Right ventricle myocardium superior (tissue), 1 donor: Measurements from ENCODE around the gene ZNF607. TPM values are rescaled to one million over a fixed set of nuclear protein-coding genes. Genes with fewer than 3 reads are reported as not detected.

Experiments
- ATAC-seq: fragments of 200-7000 bp; cut with Tn5 transposase; one replicate; pipeline ENCODE4 v1.9.1; 2020; ENCODE audit warnings: mild to moderate bottlenecking; ENCODE audit not compliant: poor library complexity
- DNase-seq: peaks from one replicate; pipeline ENCODE4 v3.0.0-alpha.2; 2020
- intact Hi-C: fragments of 100-400 bp; cut with DNase I; formaldehyde crosslinking; loops from one replicate; pipeline ENCODE4 v1.11.2; 2022
- total RNA-seq: library from RNA; stranded (reverse); fragmentation: NEBNext Ultra II Directional; extraction: Animal tissue kit (Norgen Biotek cat#: 25700); gene quantifications from one replicate; pipeline ENCODE4 v1.2.1, GENCODE V29; 2021
- donor health status: DM: no; HTN: yes; CAD: no; lungs with severe emphysema.

Gene ZNF607
- total RNA-seq, 1 donor from 2014 or later, result 7.1 TPM

DNA sequence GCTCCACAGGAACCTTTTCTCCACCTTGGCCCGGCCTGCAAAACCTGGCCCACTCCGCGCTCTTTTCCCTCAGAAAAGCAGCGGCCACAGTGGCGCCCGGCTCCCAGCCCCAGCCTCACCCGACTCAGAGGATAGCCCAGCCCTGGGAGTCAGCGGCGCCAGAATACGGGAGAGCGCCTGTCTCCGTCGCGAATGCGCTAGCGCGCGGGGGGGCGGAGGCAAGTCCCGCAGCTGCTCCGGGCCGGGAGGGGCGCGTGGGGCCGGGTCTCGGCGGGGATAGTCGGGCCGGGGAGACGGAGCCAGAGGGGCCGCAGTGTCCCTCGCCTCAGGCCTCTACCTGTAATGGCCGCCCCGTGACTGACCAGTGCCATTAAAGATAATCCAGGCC is 64.3 kb downstream of the ZNF607 start, which contains the start of gene ZFP30:
TSS of gene ZFP30 (minus strand) at position 165 of the 388 bp plus-strand sequence. CDS start 7,643 bp downstream, outside the sequence.
- ATAC-seq (peak; percentile 99), DNase-seq (peak; percentile 95)
- intact Hi-C loops, result no loop called here

DNA sequence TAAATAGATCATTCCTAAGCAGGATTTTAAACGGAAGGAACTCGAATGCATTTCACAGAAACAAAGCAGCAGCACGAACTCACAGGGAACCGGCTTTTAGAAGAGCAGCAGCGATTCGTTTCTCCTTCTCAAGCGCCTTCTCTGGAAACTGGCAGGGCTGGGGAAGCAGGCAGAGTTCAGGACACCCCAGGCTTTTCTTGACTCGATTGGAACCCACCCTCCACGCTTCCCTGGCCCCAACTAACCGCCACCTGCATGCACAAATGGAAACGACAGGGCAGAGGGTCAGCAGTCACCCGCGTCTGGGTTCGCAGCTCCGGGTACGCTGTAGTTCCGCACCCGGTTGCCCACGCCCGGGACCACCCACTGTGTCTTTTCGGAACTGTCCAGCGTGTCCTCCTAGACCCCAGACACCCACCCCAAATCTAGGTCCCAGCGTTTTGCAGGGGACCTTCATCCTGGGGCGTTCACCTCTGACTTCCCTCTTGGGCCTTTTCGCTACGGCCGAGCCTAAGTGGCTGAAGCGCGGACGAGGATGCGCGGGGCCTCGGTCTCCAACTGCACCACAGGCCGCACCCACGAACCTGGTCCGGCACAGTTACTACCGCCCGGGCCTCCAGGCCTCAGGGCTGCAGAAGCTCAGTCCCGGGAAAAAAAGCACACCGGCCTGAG is 64.8 kb downstream of the ZNF607 start:
- ATAC-seq (peak; percentile 66), DNase-seq (no peak)
- intact Hi-C loops, result no loop called here

DNA sequence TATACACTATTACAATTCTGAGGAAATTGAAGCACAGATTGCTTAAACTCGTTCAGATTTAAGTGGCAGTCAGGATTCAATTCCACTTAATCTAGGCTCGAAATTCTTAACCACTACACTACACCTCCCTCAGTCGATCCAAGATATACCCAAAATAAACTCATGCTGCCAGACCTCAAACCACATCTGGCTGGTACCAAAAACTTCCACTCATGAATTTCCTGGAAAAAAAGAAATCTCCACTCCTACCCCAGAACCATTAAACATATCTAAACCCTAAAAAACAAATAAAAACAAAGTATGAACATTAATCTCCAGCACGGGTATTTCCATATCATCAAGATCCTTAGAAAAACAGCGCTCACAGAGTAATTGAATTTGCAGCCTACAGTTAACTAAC is 65.4 kb downstream of the ZNF607 start:
- no peak for ATAC-seq
- intact Hi-C loops, result no loop called here

More for the DNA sequence above, 65.4 kb downstream of the ZNF607 start:
- no peak for DNase-seq

Other genes starting within 250 kb of the ZNF607 start
- gene ZNF793, start 212.8 kb downstream of the ZNF607 start, total RNA-seq, result 5.7 TPM
- 2.4 TPM for gene ZNF571, start 125.0 kb downstream of the ZNF607 start, total RNA-seq
- 7.9 TPM for gene ZNF540, start 124.9 kb downstream of the ZNF607 start, total RNA-seq
- 5.8 TPM for gene ZFP30, start 64.3 kb downstream of the ZNF607 start, total RNA-seq
- 13.9 TPM for gene ZNF573, start 59.8 kb upstream of the ZNF607 start, total RNA-seq
- not detected for gene WDR87, start 186.8 kb upstream of the ZNF607 start, total RNA-seq
- gene SIPA1L3, start 187.4 kb upstream of the ZNF607 start, total RNA-seq, result 8.5 TPM